Large intestine (tissue), 3 donors: ENCODE results near the gene ZCCHC10. TPM values are rescaled to one million over a fixed set of nuclear protein-coding genes. Genes with fewer than 3 reads are reported as not detected.
"Not testable (repeated sequence)": the region's sequence is repeated elsewhere in the genome, so short reads cannot be mapped to it uniquely, and the experiment has no call there.

Experiments used
- DNase-seq, 2 donors: peaks; one replicate each; pipeline versions ENCODE4 v3.0.0 to v3.0.0-alpha.2; 2013
- H3K27ac ChIP-seq: one replicate; pipeline ENCODE4 v1.5.1; 2013; ENCODE audit warnings: low read length
- H3K27me3 ChIP-seq: 2 replicates; pipeline ENCODE4 v1.6.1; 2013; ENCODE audit warnings: low read length; ENCODE audit not compliant: control insufficient read depth, insufficient read depth
- H3K36me3 ChIP-seq: 2 replicates; pipeline ENCODE4 v1.6.1; 2013; ENCODE audit warnings: low read length; ENCODE audit not compliant: control insufficient read depth, insufficient read depth
- H3K4me1 ChIP-seq: one replicate; pipeline ENCODE4 v1.6.1; 2013; ENCODE audit warnings: low read length; ENCODE audit not compliant: control insufficient read depth, insufficient read depth
- H3K4me3 ChIP-seq: one replicate; pipeline ENCODE4 v1.5.1; 2013; ENCODE audit warnings: low read length
- H3K9me3 ChIP-seq: one replicate; pipeline ENCODE4 v1.6.1; 2013; ENCODE audit warnings: mild to moderate bottlenecking, low read depth, low read length, moderate library complexity; ENCODE audit not compliant: control insufficient read depth
- WGBS: methylation state at CpG from one replicate; pipeline ENCODE4 v1.1.5; 2013; ENCODE audit warnings: low lambda C conversion rate; ENCODE audit not compliant: insufficient coverage; 5-methylcytosine and 5-hydroxymethylcytosine counted together
- polyA plus RNA-seq: library from polyadenylated mRNA; unstranded; fragments of 120-200 nt; gene quantifications from one replicate; pipeline ENCODE4 v1.2.1, GENCODE V29; 2013

ZCCHC10 gene
- polyA plus RNA-seq, 1 donor = 25.3 TPM

DNA sequence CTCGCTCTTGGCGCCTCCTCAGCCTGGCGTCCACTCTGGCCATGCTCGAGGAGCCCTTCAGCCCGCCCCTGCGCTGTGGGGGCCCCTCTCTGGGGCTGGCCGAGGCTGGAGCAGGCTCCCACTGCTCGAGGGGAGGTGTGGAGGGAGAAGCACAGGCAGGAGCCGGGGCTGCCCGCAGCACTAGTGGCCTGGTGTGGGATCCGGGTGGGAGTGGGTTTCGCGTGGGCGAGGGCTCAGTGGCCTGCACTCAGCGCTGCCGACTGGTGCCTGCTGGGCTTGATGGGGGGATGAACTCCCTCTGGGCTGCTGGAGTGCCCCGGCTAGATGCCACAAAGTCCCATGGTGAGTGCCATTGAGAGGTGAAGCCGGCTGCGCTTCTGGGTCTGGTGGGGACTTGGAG is 21.1 kb upstream of the ZCCHC10 start:
- WGBS = no CpG with 5 or more reads among the region's 19 CpGs
- no peak for DNase-seq
- H3K36me3 ChIP-seq = no peaks in the 10 kb centered on the region
- H3K27me3 ChIP-seq = no peaks in the 10 kb centered on the region
- no peak overlapping the region for H3K27ac ChIP-seq
- peaks cover 4% of the 10 kb centered on the region for H3K9me3 ChIP-seq
- no peak overlapping the region for H3K4me3 ChIP-seq
- peaks cover 19% of the 10 kb centered on the region for H3K4me1 ChIP-seq

- H3K27ac ChIP-seq, H3K4me3 ChIP-seq, DNase-seq, H3K36me3 ChIP-seq, H3K27me3 ChIP-seq, H3K9me3 ChIP-seq: not testable (repeated sequence)
- WGBS = 95% methylated on average over 3 of the region's 8 CpGs
- H3K4me1 ChIP-seq = peaks cover 19% of the 10 kb centered on the region
Measured at GRCh38 chr5:133046560-133046959, 20.2 kb upstream of the ZCCHC10 start.

- H3K4me3 ChIP-seq = no peak overlapping the region
- no peaks in the 10 kb centered on the region for H3K9me3 ChIP-seq
- no peak for DNase-seq
- no peak overlapping the region for H3K27ac ChIP-seq
- no peaks in the 10 kb centered on the region for H3K27me3 ChIP-seq
- H3K36me3 ChIP-seq = no peaks in the 10 kb centered on the region
- WGBS = 100% methylated on average over 1 of the region's 1 CpG
- no peaks in the 10 kb centered on the region for H3K4me1 ChIP-seq
Measured at GRCh38 chr5:133041910-133042309, 15.6 kb upstream of the ZCCHC10 start.

- H3K36me3 ChIP-seq = no peaks in the 10 kb centered on the region
- no peak overlapping the region for H3K4me3 ChIP-seq
- no peak for DNase-seq
- H3K9me3 ChIP-seq = no peaks in the 10 kb centered on the region
- WGBS = 60% methylated on average over 1 of the region's 3 CpGs
- H3K27me3 ChIP-seq = no peaks in the 10 kb centered on the region
- H3K4me1 ChIP-seq = no peaks in the 10 kb centered on the region
- no peak overlapping the region for H3K27ac ChIP-seq
Measured at GRCh38 chr5:133041157-133041784, 14.9 kb upstream of the ZCCHC10 start.

- not testable (repeated sequence) for H3K27ac ChIP-seq, DNase-seq, H3K4me3 ChIP-seq, H3K36me3 ChIP-seq, H3K9me3 ChIP-seq, H3K4me1 ChIP-seq, H3K27me3 ChIP-seq
- 100% methylated on average over 1 of the region's 6 CpGs for WGBS
Measured at GRCh38 chr5:133036677-133037076, 10.3 kb upstream of the ZCCHC10 start.

GRCh38 chr5:133035224-133035623 is 8.9 kb upstream of the ZCCHC10 start:
- Histone ChIP-seq H3K4me3 (no peak overlapping the region), H3K4me1 (no peaks in the 10 kb centered on the region), H3K9me3 (no peaks in the 10 kb centered on the region), H3K27ac (no peak overlapping the region), H3K36me3 (no peaks in the 10 kb centered on the region), H3K27me3 (no peaks in the 10 kb centered on the region)
- WGBS = no CpG with 5 or more reads among the region's 2 CpGs
- DNase-seq = no peak

- 85% methylated on average over 3 of the region's 11 CpGs for WGBS
- Histone ChIP-seq H3K36me3 (no peaks in the 10 kb centered on the region), H3K27me3 (no peaks in the 10 kb centered on the region), H3K4me3 (no peak overlapping the region), H3K9me3 (no peaks in the 10 kb centered on the region), H3K27ac (no peak overlapping the region), H3K4me1 (no peaks in the 10 kb centered on the region)
- DNase-seq = no peak
Measured at GRCh38 chr5:133034064-133034463, 7.7 kb upstream of the ZCCHC10 start.

DNA sequence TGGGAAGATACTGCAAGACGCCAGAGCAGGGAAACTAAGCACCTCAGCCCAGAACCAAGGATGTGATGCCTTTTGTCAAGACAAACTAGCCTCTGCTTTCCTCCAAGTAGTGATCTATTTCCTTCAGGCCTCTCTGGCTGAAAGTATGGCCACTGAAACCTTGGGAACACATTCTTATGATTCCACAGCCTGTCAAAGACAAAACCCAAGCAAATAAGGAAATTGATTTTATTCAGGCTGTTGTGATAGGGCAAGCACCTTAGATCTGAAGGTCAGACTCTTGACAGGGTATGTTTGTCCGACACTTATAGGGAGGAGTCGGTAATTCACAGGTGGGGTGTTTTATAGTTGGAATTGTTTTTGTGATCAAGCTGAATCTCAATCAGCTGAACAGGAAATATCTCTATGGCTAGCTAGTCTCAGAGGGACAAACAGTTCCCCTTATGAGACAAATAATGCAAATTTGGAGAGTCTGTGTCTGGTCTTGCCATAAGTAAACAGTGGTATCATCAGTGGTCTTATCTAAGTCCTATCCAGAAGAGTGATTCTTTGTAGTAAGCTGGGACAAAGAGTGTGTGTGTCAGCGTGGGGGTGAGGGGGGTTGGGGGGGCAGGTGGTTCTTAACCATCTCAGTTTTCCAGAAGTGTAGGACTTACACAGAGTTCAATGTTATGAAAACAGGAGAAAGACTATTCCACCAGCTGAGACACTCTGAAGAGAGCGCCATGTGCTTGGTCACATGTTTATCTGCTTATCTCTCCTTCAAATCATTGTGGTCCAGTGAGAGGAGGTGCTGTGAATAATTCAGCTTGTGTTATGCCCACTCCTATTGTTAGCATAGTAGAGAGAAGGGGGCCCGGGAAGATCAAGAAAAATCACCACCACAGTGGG is 6.7 kb upstream of the ZCCHC10 start:
- no peaks in the 10 kb centered on the region for H3K9me3 ChIP-seq
- 71% methylated on average over 1 of the region's 6 CpGs for WGBS
- H3K27me3 ChIP-seq = no peaks in the 10 kb centered on the region
- no peaks in the 10 kb centered on the region for H3K4me1 ChIP-seq
- no peak overlapping the region for H3K4me3 ChIP-seq
- H3K27ac ChIP-seq = no peak overlapping the region
- H3K36me3 ChIP-seq = no peaks in the 10 kb centered on the region
- DNase-seq = peak in 1 of 2 donors; percentile 17

DNA sequence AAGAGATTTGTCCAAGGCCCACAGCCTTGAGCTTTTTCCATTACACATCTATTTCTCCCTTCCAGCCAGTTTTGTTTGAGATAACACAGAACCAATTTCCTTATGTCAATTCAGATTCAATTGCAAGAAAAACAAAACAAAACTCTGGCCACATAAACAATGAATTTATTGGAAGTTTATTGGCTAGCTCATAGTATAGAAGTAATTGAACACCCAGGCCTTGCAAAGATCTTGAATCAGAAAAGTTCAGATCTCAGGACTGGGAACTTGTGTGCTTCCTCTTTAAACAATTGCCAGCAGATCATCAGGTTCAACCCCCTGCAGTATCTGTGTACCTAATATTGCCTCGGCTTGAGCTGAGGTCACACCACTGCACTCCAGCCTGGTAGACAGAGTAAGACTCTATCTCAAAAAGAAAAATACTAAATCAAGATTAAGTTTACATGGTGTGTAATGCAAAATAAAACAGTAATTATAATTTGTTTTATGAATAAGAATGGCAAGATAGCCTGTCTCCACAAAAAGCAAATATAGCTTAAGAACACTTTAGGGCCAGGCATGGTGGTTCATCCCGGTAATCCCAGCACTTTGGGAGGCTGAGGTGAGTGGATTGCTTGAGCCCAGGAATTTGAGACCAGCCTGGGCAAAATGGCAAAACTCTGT is 4.1 kb upstream of the ZCCHC10 start:
- Histone ChIP-seq H3K4me3 (no peak overlapping the region), H3K9me3 (no peaks in the 10 kb centered on the region), H3K36me3 (no peaks in the 10 kb centered on the region), H3K4me1 (no peaks in the 10 kb centered on the region), H3K27me3 (no peaks in the 10 kb centered on the region), H3K27ac (no peak overlapping the region)
- WGBS = no CpG with 5 or more reads among the region's 2 CpGs
- no peak for DNase-seq

DNA sequence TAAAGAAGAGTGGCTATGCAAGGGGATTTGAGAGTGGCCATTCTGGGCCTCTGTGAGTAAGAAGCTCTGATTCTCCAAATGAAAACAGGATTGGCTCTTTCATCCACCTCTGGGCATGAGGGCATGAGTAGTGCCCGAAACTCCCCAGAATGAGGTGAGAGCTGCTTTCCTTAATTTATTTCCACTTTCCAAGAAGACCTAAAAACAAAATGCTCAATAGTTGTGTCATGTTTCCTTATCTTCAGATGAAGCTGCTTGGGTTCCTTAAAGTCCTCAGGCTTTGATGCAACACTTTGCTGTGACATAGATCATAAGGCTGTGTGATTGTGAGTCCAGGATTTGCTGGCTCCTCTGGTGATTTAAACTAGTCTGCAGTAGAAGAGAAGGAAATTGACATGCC is 3.1 kb upstream of the ZCCHC10 start:
- no peak for DNase-seq
- no peaks in the 10 kb centered on the region for H3K36me3 ChIP-seq
- no peaks in the 10 kb centered on the region for H3K27me3 ChIP-seq
- WGBS = no CpG with 5 or more reads among the region's 1 CpG
- no peak overlapping the region for H3K27ac ChIP-seq
- H3K4me1 ChIP-seq = no peaks in the 10 kb centered on the region
- H3K9me3 ChIP-seq = no peaks in the 10 kb centered on the region
- no peak overlapping the region for H3K4me3 ChIP-seq
